HCT116 (cell line): Measurements from ENCODE around the gene LRP1. TPM values are rescaled to one million over a fixed set of nuclear protein-coding genes. Genes with fewer than 3 reads are reported as not detected.

ENCODE experiments used
- ATAC-seq: fragments of 200-7000 bp; cut with Tn5 transposase; 2 replicates; pipeline ENCODE4 v1.9.1; 2020; ENCODE audit warnings: mild to moderate bottlenecking, moderate library complexity
- BruUV-seq: library from RNA; stranded (reverse); fragments of 400-500 nt; replicated peaks from 2 replicates; lab custom pipeline; 2021; lab: Mats Ljungman, UMichigan
- CTCF ChIA-PET: fragments of 300-600 bp; sonication (Branson Sonifier 250); formaldehyde crosslinking; loops from one replicate; lab custom pipeline; 2021; ENCODE audit warnings: antibody characterized with exemption; lab: Charles Lee
- POLR2A ChIA-PET: fragments of 300-600, 350-600 bp; sonication (Branson Sonifier 250); formaldehyde crosslinking; loops from one replicate; lab custom pipeline; 2021; ENCODE audit warnings: antibody characterized with exemption; lab: Charles Lee
- RAD21 ChIA-PET, 2 experiments: fragments of 300-600 bp; sonication (Branson Sonifier 250); formaldehyde crosslinking; loops; one replicate each; lab custom pipeline; 2023; ENCODE audit warnings: low total read pairs in 2 of 2; ENCODE audit not compliant: uncharacterized antibody in 2 of 2, unreplicated experiment in 2 of 2, low non-redundant PET in 1 of 2; lab: Charles Lee
- DNase-seq: peaks from one replicate; pipeline ENCODE4 v3.0.0-alpha.2; 2010; ENCODE audit warnings: low read depth, low spot score
- H2AFZ ChIP-seq: fragments of 200-600 bp; shearing (Covaris generic), sonication (generic); 2 replicates; pipeline ENCODE4 v1.6.1; 2017; ENCODE audit warnings: low read depth, mixed run types, mixed read lengths, antibody characterized with exemption, low read length; ENCODE audit not compliant: poor library complexity, severe bottlenecking
- H3K27ac ChIP-seq: 2 replicates; pipeline ENCODE4 v1.5.1; 2012; ENCODE audit warnings: low read depth, low read length
- H3K27me3 ChIP-seq: fragments of 200-600 bp; sonication (generic); 2 replicates; pipeline ENCODE4 v1.6.1; 2016; ENCODE audit warnings: mixed run types, low read length, mixed read lengths; ENCODE audit not compliant: insufficient read depth
- H3K36me3 ChIP-seq, 2 experiments: fragments of 200-500 bp in 1 of 2; fragments of 200-600 bp in 1 of 2; sonication (Bioruptor generic) in 1 of 2; sonication (generic) in 1 of 2; 2 replicates each; pipeline versions ENCODE4 v1.5.1 to v1.6.1; 2014 to 2016; ENCODE audit warnings: low read length in 2 of 2, inconsistent platforms in 1 of 2, mixed read lengths in 1 of 2, mixed run types in 1 of 2; ENCODE audit not compliant: insufficient read depth in 2 of 2, control insufficient read depth in 1 of 2
- H3K4me1 ChIP-seq, 2 experiments: fragments of 200-600 bp in 1 of 2; sonication (generic) in 1 of 2; 2 replicates each; pipeline versions ENCODE4 v1.5.1 to v1.6.1; 2012 to 2017; ENCODE audit warnings: low read length in 2 of 2, inconsistent platforms in 1 of 2, mild to moderate bottlenecking in 1 of 2, mixed read lengths in 1 of 2, mixed run types in 1 of 2, moderate library complexity in 1 of 2; ENCODE audit not compliant: insufficient read depth in 2 of 2, control insufficient read depth in 1 of 2
- H3K4me2 ChIP-seq: fragments of 200-600 bp; sonication (generic); 2 replicates; pipeline ENCODE4 v1.6.1; 2017; ENCODE audit warnings: mixed run types, low read length, mixed read lengths
- H3K4me3 ChIP-seq, 2 experiments: fragments of 200-600 bp in 1 of 2; sonication (generic) in 1 of 2; replicated peaks in 1 of 2; 2 replicates each; pipeline ENCODE4 v1.5.1; 2011 to 2016; ENCODE audit warnings: low read length in 2 of 2, control low read depth in 1 of 2, low read depth in 1 of 2, mild to moderate bottlenecking in 1 of 2, mixed read lengths in 1 of 2, mixed run types in 1 of 2
- H3K79me2 ChIP-seq: fragments of 200-600 bp; sonication (generic); 2 replicates; pipeline ENCODE4 v1.6.1; 2017; ENCODE audit warnings: mild to moderate bottlenecking, mixed run types, low read length, moderate library complexity, mixed read lengths; ENCODE audit not compliant: insufficient read depth
- H3K9ac ChIP-seq: fragments of 200-600 bp; sonication (generic); 2 replicates; pipeline ENCODE4 v1.6.1; 2016; ENCODE audit warnings: low read length, mixed read lengths
- H3K9me2 ChIP-seq: fragments of 200-600 bp; sonication (generic), shearing (Covaris generic); 2 replicates; pipeline ENCODE4 v1.6.1; 2017; ENCODE audit warnings: mixed run types, mild to moderate bottlenecking, moderate library complexity; ENCODE audit not compliant: insufficient read depth
- H3K9me3 ChIP-seq, 2 experiments: fragments of 200-500 bp in 1 of 2; fragments of 200-600 bp in 1 of 2; sonication (Bioruptor generic) in 1 of 2; sonication (generic) in 1 of 2; 2 replicates each; pipeline ENCODE4 v1.6.1; 2014 to 2017; ENCODE audit warnings: low read length in 2 of 2, mixed read lengths in 2 of 2, inconsistent platforms in 1 of 2, low read depth in 1 of 2, mild to moderate bottlenecking in 1 of 2, mixed run types in 1 of 2, moderate library complexity in 1 of 2; ENCODE audit not compliant: control insufficient read depth in 1 of 2, insufficient read depth in 1 of 2
- H4K20me1 ChIP-seq: fragments of 200-600 bp; sonication (generic), shearing (Covaris generic); 2 replicates; pipeline ENCODE4 v1.6.1; 2017; ENCODE audit warnings: mixed run types, mild to moderate bottlenecking, moderate library complexity; ENCODE audit not compliant: insufficient read depth
- ATF3 ChIP-seq: IDR thresholded peaks from 2 replicates; pipeline ENCODE4 v1.6.1; 2012
- CEBPB ChIP-seq: IDR thresholded peaks from 2 replicates; pipeline ENCODE4 v1.6.1; 2012; ENCODE audit warnings: low read depth
- CTCF ChIP-seq, 3 experiments: fragments of 200-600 bp in 1 of 3; sonication (generic) in 1 of 3; IDR thresholded peaks in 2 of 3; conservative IDR thresholded peaks in 1 of 3; 2 replicates each; pipeline ENCODE4 v1.5.1; 2012 to 2017; ENCODE audit warnings: low read depth in 2 of 3, low read length in 2 of 3, antibody characterized with exemption in 1 of 3, borderline replicate concordance in 1 of 3, control low read depth in 1 of 3, mild to moderate bottlenecking in 1 of 3, mixed read lengths in 1 of 3, mixed run types in 1 of 3, moderate library complexity in 1 of 3; ENCODE audit not compliant: insufficient read depth in 1 of 3
- EZH2 ChIP-seq: fragments of 200-600 bp; sonication (generic); IDR thresholded peaks from 2 replicates; pipeline ENCODE4 v1.6.1; 2017; ENCODE audit warnings: antibody characterized with exemption, mixed run types
- EZH2phosphoT487 ChIP-seq: fragments of 200-600 bp; IDR thresholded peaks from 2 replicates; pipeline ENCODE4 v1.6.1; 2018; ENCODE audit warnings: antibody characterized with exemption, borderline replicate concordance
- FOSL1 ChIP-seq: IDR thresholded peaks from 2 replicates; pipeline ENCODE4 v1.6.1; 2012; ENCODE audit warnings: low read depth
- MAX ChIP-seq: IDR thresholded peaks from 2 replicates; pipeline ENCODE4 v1.6.1; 2012
- POLR2AphosphoS5 ChIP-seq: IDR thresholded peaks from 2 replicates; pipeline ENCODE4 v1.6.1; 2011; ENCODE audit warnings: mild to moderate bottlenecking, low read depth, low read length, moderate library complexity
- RAD21 ChIP-seq: IDR thresholded peaks from 2 replicates; pipeline ENCODE4 v1.6.1; 2012; ENCODE audit warnings: low read depth, mild to moderate bottlenecking
- SIN3A ChIP-seq: IDR thresholded peaks from 2 replicates; pipeline ENCODE4 v1.6.1; 2012; ENCODE audit warnings: low read depth
- SP1 ChIP-seq: IDR thresholded peaks from 2 replicates; pipeline ENCODE4 v1.6.1; 2012; ENCODE audit warnings: low read depth
- YY1 ChIP-seq: IDR thresholded peaks from 2 replicates; pipeline ENCODE4 v1.6.1; 2011; ENCODE audit warnings: low read length, low read depth, moderate library complexity, mild to moderate bottlenecking; ENCODE audit not compliant: insufficient replicate concordance; ENCODE audit errors: extremely low read depth
- ZNF274 ChIP-seq: fragments of 200-500 bp; sonication (Bioruptor generic); IDR thresholded peaks from 2 replicates; pipeline ENCODE4 v1.6.1; 2014; ENCODE audit warnings: mild to moderate bottlenecking, low read depth, low read length, inconsistent platforms
- intact Hi-C: fragments of 100-400 bp; cut with micrococcal nuclease; formaldehyde crosslinking; loops from 2 replicates; pipeline ENCODE4 v1.10.0; 2022
- total RNA-seq: library from RNA; stranded (reverse); gene quantifications from one replicate; pipeline ENCODE4 v1.2.1, GENCODE V29; 2021; ENCODE audit not compliant: unreplicated experiment

The LRP1 gene
- total RNA-seq, 1 experiment from 2014 or later = 12.0 TPM

GRCh38 chr12:57243521-57244311, 115.4 kb downstream of the LRP1 start:
- peaks cover 42 to 64% of the 10 kb centered on the region in 2 experiments for H3K4me1 ChIP-seq
- H3K4me3 ChIP-seq = peak overlapping the region; percentile 48 to 60
- DNase-seq (peak; percentile 74), ATAC-seq (peak; percentile 48)
- ChIA-PET POLR2A (interaction anchor here (0.6 to 1.7 kb wide), 6 partner anchors 14 to 600 kb away, joined by 3 to 8 read pairs (median 4); partner anchors contain the start of genes SHMT2 and STAT6), CTCF (interaction anchor here (0.6 to 4.6 kb wide), 31 partner anchors 8 to 738 kb away, joined by 3 to 103 read pairs (median 6); partner anchors contain the start of genes INHBE, LRP1, NXPH4 and SHMT2), RAD21 (interaction anchor here (0.6 to 2.1 kb wide), 5 partner anchors 16 to 165 kb away, joined by 3 to 13 read pairs (median 4); partner anchors contain the start of gene NXPH4 (in 1 of the 2))
- H3K36me3 ChIP-seq = no peaks in the 10 kb centered on the region
- no peaks in the 10 kb centered on the region for H3K79me2 ChIP-seq
- H3K4me2 ChIP-seq = peak overlapping the region; percentile 95
- H2AFZ ChIP-seq = peak overlapping the region; percentile 46
- no peaks in the 10 kb centered on the region for H3K9me2 ChIP-seq
- BruUV-seq = no TSS peak
- H3K9me3 ChIP-seq = no peaks in the 10 kb centered on the region
- TF ChIP-seq EZH2phosphoT487 (no peak), YY1 (peak; percentile 57), RAD21 (no peak), FOSL1 (no peak), MAX (no peak), ZNF274 (no peak), CEBPB (no peak), SIN3A (no peak), ATF3 (no peak), SP1 (no peak), CTCF (IDR thresholded peaks at IDR 0.05 in 2 of 3, conservative IDR thresholded peaks at IDR 0.05 in 1 of 3; ENCODE audit: borderline replicate concordance in 1 of 3, insufficient read depth in 1 of 3, low read depth in 2 of 3, low read length in 2 of 3) (peak in 2 of 3 experiments; percentile 78 to 81; a peak in 4 of 6 replicates), EZH2 (no peak), POLR2AphosphoS5 (no peak)
- intact Hi-C loops = loop anchor here (1.0 to 10.0 kb wide), 2 partner anchors 30 to 119 kb away; partner anchors contain the start of gene LRP1
- H3K27me3 ChIP-seq = peaks cover 4% of the 10 kb centered on the region; the same call in 1 of the 2 replicates
- no peak overlapping the region; the same call in 1 of the 2 replicates for H3K27ac ChIP-seq
- H4K20me1 ChIP-seq = no peaks in the 10 kb centered on the region
- peak overlapping the region; percentile 44 for H3K9ac ChIP-seq
